ENCODE data around the gene SAT2.
A peak's percentile ranks its signal among the peaks of the same experiment; 100 is the strongest.

The SAT2 gene

DNA sequence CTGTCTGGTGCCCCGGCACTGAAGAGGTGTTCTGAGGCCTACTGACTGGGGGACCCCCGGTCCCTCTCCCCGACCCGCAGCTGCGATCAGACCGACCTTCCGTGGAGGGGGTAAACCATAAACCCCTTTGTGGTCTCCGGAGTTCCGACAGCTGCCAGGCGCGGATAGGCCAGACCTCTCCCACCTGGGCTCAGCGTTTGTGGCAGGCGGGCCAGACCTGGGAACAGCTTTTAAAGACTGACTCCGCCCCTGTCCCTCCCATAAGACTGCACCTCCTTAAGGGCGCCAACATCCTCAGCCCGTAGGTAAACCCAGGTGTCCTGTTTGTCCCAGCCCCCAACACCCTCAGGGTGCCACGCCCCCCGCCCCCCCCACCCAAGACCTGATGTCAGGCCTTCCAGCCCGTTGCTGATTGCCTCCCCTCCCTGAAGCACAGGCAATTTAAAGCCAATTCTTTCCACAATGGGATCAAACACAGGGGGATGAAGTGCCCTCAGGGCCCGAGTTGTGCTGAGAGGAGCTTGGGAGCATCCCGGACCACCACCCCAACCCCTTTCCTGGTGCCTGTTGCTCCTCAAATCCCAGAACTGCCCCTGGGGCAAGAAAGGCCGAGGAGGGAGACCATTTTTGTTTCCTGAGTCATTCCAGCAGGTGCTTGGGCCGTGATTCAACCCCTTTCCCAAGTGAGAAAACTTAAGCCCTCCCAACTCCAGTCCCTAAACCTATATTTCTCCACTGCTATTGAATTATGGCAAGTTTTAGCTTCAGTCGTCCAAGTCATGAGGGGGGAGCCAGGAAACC lies 37.5 kb downstream of the SAT2 start, which contains the start of gene SOX15:
TSS of gene SOX15 (minus strand) at position 204 of the 801 bp plus-strand sequence. CDS start 418 bp downstream, outside the sequence.
- no peak for DNase-seq

- no peak for DNase-seq
Measured at GRCh38 chr17:7589204-7589868, 38.3 kb downstream of the SAT2 start.

- no peak for DNase-seq
Measured at GRCh38 chr17:7588553-7589203, 38.9 kb downstream of the SAT2 start.

- DNase-seq = no peak
Measured at GRCh38 chr17:7587420-7588151, 40.0 kb downstream of the SAT2 start.

DNA sequence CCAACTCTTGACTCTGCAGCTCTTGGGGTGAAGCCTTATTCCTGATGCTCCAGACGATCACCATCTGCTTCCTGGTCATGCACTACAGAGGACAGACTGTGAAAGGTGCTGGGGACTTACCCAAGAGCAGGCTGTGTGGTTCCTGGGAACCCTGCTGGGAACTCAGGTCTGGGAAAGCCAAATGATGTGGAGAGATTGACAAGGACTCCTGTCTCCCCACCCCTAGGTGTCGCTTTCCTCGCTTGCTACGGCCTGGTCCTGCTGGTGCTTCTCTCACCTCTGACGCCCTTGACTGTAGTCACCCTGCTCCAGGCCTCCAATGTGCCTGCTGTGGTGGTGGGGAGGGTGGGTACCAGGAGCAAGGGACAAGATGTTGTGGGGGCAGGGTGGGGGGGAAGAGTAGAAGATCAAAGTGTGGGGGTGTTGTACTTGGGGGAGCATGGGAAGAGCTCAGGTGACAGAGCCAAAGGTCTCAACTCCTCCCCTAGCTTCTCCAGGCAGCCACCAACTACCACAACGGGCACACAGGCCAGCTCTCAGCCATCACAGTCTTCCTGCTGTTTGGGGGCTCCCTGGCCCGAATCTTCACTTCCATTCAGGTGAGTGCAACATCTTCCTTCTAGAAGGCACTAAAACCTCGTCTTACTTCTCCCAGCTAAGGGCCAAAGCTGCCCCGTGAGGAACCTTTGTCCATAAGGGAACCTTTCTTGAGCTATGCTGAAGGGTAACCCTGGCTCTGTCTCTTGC lies 40.8 kb downstream of the SAT2 start:
- DNase-seq = no peak

- DNase-seq = peak; percentile 98
Measured at GRCh38 chr17:7583253-7584109, 44.1 kb downstream of the SAT2 start, which contains the start of gene MPDU1. TSS of gene MPDU1 (plus strand) at chr17:7583852. CDS start at chr17:7583863, 11 bp downstream.

- no peak for DNase-seq
Measured at GRCh38 chr17:7582396-7583252, 45.0 kb downstream of the SAT2 start.

DNA sequence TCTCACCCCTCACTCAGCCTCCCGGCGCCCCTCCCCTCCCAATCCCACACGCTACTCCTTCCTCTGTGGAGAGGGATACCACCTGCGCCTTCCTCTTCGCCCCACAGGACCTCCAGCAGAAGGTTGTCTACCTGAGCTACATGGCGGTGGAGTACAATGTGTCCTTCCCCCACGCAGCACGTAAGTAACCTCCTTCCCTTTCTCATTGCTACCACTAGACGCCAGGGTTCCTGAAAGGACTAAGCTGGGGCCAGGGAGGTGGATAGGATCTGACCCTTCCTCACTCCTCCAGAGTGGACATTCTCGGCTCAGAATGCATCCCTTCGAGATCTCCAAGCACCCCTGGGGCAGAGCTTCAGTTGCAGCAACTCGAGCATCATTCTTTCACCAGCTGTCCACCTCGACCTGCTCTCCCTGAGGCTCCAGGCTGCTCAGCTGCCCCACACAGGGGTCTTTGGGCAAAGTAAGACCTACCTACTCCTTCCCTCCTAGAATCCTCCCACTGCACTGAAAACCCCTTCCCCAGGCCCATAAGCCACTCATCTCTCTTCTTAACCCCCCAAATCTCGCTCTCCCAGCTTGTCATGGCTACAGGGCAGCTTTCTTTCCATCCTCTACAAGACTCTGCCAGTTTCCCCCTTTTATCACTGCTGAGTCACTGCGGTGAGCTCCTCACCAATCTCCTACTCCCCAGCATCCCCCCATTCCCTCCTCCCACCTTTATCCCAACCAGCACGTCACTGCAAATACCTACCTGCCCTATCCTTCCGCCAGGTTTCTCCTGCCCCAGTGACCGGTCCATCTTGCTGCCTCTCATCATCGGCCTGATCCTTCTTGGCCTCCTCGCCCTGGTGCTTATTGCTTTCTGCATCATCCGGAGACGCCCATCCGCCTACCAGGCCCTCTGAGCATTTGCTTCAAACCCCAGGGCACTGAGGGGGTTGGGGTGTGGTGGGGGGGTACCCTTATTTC lies 46.7 kb downstream of the SAT2 start:
- no peak for DNase-seq

DNA sequence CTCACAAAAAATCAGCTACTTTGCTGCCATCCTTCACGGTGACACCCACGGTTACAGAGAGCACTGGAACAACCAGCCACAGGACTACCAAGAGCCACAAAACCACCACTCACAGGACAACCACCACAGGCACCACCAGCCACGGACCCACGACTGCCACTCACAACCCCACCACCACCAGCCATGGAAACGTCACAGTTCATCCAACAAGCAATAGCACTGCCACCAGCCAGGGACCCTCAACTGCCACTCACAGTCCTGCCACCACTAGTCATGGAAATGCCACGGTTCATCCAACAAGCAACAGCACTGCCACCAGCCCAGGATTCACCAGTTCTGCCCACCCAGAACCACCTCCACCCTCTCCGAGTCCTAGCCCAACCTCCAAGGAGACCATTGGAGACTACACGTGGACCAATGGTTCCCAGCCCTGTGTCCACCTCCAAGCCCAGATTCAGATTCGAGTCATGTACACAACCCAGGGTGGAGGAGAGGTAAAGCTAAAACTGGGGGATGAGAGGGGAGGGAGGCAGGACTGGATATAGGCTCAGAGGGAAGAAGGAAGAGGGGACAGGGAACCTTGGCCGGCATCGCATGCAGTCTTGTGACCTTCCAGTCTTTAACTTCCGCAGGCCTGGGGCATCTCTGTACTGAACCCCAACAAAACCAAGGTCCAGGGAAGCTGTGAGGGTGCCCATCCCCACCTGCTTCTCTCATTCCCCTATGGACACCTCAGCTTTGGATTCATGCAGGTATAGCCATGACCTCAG lies 47.6 kb downstream of the SAT2 start:
- no peak for DNase-seq

- DNase-seq = no peak
Measured at GRCh38 chr17:7579001-7579833, 48.4 kb downstream of the SAT2 start, which contains the start of gene CD68. TSS of gene CD68 (plus strand) at chr17:7579638. CDS start at chr17:7579678, 40 bp downstream.

DNA sequence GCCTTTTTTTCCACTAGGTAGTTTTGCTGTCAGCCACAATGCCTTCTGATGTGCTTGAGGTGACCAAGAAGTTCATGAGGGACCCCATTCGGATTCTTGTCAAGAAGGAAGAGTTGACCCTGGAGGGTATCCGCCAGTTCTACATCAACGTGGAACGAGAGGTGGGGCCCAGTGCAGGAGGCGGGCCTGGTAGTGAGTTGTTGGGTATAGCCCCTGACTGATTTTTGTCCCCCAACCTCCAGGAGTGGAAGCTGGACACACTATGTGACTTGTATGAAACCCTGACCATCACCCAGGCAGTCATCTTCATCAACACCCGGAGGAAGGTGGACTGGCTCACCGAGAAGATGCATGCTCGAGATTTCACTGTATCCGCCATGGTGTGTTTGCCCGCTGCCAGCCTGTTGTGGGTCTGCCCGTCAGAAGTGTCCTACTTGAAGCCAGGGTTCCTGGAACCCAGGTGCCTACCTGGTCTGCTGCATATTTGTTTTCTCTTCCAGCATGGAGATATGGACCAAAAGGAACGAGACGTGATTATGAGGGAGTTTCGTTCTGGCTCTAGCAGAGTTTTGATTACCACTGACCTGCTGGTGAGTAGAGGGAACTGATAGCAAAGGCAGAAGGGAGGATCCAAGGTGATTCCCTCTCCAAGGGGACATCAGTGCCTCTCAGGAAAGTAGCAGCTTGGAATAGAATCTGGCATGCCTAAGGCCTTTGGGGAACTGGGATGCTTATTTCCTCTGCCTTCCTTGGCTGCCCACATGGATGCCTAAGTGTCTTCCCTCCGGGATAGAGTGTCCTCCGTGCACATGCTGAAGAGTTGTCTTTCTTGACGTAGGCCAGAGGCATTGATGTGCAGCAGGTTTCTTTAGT lies 50.1 kb downstream of the SAT2 start:
- no peak for DNase-seq

DNA sequence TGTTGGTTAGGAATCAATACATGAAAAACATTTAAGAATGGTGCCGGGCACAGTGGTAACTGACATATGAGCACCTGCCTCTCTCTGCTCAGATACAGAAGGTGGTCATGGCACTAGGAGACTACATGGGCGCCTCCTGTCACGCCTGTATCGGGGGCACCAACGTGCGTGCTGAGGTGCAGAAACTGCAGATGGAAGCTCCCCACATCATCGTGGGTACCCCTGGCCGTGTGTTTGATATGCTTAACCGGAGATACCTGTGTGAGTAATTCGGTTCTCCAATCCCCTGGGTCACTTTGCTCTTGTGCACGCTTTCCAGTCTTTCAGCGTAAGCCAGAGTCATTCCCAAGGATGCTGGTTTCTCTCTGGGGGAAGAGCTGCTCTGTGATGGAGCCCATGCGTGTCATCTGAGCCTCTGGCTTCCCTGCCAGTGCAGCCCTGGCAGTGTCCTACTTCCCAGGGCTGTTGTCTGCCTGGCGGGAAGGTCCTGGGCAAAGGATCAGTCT lies 51.1 kb downstream of the SAT2 start:
- DNase-seq = no peak

All from DMS79 treated with DMSO at 0.1 percent for 48 hours (cell line).